GM18858 (cell line): ENCODE data around the gene NTN1.

Experiments used
- ATAC-seq: cut with Tn5 transposase; IDR thresholded peaks from one replicate; pipeline ENCODE4 v1.9.1; 2021; ENCODE audit not compliant: unreplicated experiment

The NTN1 gene

GRCh38 chr17:9229160-9229825 is 208.0 kb downstream of the NTN1 start:
- ATAC-seq, result no peak

DNA sequence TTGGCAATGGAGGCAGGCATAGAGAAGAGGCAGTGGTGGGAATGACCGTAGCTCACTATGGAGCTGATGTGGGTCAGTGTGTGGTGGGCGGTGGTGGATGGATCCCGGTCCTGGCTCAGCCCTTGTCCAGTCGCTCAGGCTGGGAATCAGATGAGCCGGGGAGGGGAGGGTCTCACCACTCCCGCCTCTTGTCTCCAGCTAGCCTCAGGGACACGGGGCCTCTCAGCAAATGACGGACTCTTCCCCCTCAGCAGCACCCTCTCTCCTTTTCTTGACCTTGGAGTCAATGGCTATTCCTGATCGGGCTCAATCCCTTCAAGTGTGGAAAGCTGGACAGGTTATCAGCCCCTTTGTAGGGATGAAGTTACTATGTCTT is 208.5 kb downstream of the NTN1 start:
- no peak for ATAC-seq

GRCh38 chr17:9230346-9230745 is 209.0 kb downstream of the NTN1 start:
- ATAC-seq, result no peak

- no peak for ATAC-seq
These were observed 209.6 kb downstream of the NTN1 start for GRCh38 chr17:9230861-9231260.

- no peak for ATAC-seq
These were observed 210.3 kb downstream of the NTN1 start for GRCh38 chr17:9231449-9232154.

GRCh38 chr17:9232155-9232475 is 210.8 kb downstream of the NTN1 start:
- ATAC-seq, result no peak

DNA sequence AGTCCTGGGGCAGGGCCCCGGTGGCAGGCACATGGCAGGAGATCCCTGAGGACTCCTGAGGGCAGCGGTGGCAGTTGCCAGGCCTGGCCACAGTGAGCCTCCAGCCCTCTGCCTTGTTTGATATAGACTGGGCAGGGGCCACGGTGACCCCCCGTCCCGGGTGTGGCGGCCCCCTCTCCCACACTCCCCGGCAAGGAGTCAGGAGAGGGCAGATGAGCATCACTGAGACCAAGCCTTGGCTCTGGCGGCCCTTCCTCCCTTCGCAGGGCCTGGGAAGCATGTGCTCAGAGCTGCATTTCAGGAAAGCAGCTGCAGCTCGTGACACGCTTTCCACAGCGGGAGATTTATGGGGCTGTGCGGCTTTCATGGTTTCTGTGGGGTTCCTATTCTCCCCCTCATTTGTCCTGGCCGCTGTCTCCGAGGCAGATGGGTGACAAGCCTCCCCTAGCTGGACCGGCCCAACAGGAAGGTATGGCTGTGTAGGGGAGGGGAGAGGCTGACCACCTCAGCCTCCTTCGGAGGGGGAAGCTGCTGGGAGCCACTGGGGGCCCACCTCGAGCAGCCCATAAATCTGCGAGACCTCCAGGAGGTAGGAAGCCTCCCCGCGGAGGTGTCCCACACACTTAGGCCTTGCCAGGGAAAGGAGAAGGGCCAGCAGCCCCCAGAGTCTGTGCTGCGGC is 211.4 kb downstream of the NTN1 start:
- no peak for ATAC-seq

DNA sequence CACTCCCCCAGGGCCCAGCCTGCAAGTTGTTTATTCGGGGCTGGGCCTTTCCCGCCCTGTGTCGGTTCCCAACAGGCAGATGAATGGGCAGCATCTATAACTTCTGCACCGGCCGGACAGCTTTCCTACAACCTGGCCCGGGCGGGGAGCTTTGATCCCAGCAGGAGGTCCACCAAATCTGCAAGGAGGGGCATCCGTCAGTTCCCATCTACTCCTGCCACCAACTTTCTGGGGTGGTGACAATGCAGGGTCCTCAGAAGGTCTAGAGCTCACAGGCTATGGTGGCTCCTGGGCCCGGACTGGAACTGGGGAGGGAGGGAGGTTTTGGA is 211.9 kb downstream of the NTN1 start:
- no peak for ATAC-seq

GRCh38 chr17:9233761-9234160 is 212.5 kb downstream of the NTN1 start:
- ATAC-seq, result no peak

GRCh38 chr17:9234389-9234945 is 213.2 kb downstream of the NTN1 start:
- ATAC-seq, result no peak

- ATAC-seq, result no peak
These were observed 214.0 kb downstream of the NTN1 start for GRCh38 chr17:9235346-9235745.

DNA sequence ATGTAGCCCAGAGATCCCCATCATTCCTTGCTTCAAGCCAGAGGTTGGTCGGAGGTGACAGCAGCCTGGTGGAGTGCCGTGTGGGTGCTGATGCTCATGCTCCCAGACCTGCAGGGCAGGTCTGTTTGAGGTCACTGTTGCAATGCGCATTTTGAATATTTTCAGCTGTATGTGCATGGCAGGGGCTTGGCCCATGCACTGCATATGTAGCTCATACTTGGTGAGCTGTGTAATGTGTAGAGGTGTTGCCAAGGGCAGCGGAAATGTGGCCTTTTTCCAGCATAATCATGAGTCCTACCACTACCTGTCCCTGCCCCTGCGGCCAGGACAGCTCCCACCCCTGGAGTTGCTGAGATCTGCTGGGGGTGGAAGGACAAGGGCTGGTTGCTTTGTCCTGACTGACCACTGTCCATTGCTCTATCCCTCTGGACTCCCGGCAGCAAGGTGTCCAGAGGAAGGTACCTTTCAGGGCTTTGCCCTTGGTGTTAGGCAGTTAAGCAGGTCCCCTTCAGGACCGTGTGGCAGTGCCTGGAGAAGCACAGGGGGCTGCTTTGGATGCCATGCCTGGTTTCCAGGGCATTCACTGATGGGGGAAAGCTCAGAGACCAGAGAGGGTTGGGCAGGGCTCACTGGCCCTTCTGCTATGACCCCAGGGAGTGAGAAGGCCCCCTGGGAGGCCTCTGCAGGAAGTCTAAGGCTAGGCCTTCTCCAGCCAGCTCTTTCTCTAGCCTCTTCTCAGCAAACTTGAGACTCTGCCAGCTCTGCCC is 215.2 kb downstream of the NTN1 start:
- no peak for ATAC-seq

GRCh38 chr17:9237053-9237410 is 215.7 kb downstream of the NTN1 start:
- ATAC-seq, result no peak

DNA sequence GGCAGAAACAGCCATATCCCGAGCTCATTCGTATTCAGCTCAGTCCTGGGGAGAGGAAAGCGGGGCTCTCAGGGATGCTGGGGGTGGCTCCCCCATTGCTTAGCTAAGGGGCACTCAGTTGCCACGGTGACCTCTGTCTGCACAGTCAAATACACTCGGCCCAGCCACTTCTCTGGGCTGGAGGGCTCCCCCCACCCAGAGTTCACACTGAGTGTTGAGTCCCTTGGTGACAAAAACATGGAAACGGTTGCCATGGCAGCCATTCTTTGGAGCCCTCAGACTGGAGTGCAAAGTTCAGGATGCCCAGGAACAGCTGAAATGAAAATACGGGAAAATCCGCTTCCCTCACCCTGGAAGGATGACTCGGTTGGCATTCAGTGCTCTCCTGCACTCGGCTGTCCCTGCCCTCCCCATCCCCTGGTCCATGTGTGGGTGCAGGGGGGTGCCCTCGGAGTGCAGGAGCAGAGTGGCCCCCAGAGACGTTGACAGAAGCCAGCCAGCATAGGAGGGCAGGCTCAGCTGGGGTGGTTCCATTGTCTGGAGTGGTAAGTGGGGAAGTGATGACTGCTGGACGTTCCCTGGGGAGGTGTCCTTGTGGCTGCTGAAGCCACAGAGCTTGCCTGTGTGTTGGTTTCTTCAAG is 216.5 kb downstream of the NTN1 start:
- no peak for ATAC-seq

GRCh38 chr17:9238340-9239245 is 217.3 kb downstream of the NTN1 start:
- ATAC-seq, result no peak

GRCh38 chr17:9239246-9239792 is 218.0 kb downstream of the NTN1 start:
- no peak for ATAC-seq

GRCh38 chr17:9239793-9240658 is 218.7 kb downstream of the NTN1 start:
- ATAC-seq, result no peak

DNA sequence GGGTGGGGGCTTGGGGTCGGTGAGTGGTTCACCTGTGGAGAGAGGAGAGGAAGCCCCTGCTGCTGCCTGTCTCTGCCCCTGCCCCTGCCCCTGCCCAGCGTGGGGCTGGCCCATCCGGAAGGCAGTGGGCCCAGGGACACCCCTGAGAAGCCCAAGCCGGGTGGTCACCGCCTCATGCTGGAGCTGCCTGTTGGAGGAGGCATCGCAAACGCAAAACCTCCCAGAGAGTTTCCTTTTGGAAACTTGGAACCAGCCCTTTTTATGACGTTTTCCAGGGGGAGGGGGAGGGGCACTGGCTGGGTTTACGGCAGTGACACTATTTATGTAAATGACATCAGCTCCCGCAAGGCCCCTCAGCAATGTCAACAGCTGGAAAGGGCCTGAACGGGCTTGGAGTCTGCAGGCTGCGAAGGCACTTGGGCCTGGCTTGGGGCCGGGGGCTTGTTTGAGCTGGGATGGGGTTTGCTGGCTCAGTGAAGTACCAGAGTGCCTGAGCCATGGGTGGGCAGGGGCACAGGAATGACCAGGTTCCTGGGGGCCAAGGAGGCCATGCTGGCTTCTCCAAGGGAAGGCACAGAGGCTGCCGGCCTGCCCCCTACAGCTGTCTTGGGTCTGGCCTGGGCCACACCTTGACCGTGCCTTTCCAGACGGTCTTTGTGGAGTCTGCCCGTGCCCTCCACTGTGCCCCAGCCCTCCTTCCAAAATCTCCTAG is 219.5 kb downstream of the NTN1 start:
- no peak for ATAC-seq
